HG03039 (cell line): ENCODE data around the gene APBA2.
"Not testable (repeated sequence)": the region's sequence is repeated elsewhere in the genome, so short reads cannot be mapped to it uniquely, and the experiment has no call there.

ENCODE experiments used
- ATAC-seq: cut with Tn5 transposase; IDR thresholded peaks from one replicate; pipeline ENCODE4 v1.9.1; 2021; ENCODE audit warnings: mild to moderate bottlenecking, moderate library complexity; ENCODE audit not compliant: unreplicated experiment

APBA2 gene

DNA sequence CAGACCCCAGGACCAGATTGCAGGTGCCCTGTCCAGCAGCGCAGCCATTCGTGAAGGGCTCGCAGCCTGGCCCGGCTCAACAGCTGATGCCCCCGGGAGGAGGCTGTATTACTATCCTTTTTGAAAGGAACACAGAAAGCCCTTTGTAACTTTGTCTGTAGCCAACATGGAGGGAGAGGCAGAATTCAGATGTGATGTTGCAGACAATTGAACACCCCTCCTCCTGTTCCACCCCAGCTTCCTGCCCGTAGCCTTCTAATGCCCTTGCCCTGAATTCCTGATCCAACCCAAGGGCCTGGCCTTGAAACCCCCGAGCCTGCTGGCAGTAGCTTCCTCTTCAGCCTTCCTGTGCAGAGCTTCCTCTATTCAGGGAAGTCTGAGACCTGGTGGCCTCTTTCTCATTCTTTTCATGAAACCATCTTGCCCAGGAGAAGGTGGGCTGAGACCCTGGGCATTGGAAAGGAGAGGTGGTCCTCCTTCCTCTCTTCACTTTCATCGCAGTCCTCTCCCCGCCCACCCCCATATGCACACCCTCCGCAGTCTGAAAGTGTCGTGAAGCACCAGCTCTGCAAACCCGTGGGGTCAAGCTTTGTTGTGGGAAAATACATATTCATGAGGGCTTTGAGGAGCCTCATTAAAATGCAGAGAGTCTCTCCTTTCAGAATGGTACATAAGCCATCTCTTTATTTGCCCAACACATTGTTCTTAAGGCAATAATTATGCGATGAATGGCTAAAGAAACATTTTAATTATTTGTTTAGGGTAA lies 109.2 kb downstream of the APBA2 start:
- no peak for ATAC-seq

DNA sequence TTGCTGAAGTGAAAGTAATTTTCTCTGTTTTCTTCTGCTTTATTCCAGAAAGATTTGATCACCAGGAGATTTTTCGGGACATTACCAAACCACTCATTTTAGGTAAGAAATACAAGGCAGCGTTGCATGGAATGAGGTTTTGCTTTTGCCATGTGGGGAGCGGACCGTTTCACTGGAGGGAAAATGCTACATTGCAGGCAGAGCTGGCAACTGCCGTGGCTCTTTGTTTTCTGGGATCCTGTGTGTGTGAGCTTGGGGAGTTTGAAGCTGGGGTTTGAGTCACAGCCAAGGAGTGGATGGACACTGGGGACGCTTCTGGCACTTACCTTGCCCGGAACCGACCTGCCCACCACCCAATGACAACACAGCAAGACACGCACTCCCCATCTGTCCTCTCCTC lies 109.9 kb downstream of the APBA2 start:
- no peak for ATAC-seq

DNA sequence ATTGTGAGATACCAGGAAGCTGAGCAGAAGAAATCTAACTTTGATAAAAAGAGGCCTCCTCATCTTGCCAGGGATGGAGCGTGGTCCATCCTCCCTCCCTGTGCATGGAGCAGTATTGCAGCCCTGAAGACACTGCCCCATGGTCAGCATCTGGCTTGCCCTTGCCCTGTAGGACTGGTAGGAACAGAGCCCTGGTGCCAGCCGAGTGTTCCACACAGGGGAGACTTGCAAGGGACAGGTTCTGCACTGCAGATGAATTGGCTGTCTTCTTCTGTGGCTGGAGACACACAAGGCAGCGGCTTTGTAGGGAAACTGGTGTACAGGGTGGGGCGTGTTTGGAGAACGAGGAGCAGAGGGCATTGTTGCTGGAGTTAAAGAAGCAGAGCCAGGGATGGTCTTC lies 110.5 kb downstream of the APBA2 start:
- ATAC-seq = no peak

DNA sequence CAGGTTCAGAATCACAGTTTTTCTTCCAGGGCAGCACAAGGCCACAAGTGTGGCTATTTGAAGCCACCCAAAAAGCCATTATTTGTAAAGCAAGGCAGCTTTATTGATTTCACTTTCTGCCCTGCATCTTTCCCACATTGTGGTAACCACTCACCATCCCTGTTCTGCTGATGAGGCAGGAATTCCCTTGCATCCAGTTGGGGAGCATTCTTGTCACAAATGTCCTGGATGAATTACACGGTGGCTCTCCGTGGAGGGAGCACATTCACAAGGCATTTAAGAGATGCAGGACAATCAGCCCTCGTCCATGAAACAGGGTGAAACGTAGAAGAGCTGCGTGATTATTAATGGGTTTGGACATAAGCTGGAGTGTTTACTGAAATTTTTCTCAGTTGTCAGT lies 111.2 kb downstream of the APBA2 start:
- ATAC-seq = no peak

DNA sequence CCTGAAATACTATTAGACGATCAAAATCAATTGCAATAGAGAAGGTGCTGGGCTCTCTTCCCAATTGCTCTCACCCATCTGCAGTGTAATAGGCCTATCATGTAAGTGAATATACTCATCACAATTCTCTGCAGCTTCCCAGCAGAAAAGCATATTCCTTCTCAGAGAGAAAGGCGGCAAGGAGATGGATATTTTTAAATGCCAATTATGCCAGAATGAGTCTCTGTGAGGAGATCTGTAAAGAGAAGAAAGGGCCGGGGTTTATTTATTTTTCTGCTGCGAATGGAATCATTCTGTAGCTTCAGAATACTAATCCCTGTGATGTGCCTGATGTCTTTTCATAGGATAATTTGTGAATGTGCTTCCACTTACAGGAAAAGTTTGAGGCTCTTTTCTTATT lies 112.0 kb downstream of the APBA2 start:
- no peak for ATAC-seq

DNA sequence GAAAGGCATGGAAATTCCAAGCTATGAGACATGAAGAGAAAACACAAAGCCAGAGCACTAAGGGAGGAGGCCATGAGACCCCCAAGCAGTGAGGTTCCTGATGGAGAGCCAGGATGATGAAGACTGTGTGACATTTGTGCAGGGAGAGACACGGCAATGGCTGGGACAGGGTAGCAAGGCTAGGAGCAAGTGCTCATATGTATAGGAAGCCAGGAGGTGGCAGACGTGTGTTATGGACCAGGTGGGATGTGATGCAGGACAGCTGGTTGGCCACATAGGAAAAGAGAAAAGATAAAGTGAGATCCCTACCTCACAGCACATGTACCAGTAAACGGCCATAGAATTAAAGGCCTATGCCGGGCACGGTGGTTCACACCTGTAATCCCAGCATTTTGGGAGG lies 112.7 kb downstream of the APBA2 start:
- ATAC-seq = no peak

DNA sequence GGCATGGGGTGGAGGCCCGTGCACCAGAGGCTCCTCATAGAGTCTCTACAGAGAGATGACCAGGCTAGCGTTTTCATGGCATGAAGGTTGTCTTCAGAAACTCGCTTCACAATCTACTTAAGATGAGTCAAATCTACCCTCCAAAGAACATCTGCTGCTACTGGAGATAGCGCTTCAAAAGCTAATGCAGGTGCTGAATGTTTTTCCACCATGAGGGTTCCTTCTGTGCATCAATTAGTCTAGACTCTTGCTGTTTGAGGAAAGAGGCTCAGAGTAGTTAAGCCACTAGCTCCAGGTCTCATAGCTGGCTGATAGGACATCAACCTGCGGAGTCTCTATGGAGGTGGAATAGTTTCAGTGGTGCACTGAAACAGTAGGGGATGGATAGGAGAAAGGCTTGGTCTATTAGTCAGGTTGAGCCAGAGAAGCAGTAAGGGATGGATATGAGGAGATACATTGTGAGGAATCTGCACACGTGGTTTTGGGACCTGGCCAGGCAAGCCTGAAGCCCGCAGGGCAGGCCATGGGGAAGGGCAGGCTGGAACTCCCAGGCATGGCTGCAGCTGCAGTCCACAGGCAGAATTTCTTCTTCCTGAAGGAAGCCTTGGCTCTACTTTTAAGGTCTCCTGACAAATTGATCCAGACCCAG lies 117.5 kb downstream of the APBA2 start:
- no peak for ATAC-seq

DNA sequence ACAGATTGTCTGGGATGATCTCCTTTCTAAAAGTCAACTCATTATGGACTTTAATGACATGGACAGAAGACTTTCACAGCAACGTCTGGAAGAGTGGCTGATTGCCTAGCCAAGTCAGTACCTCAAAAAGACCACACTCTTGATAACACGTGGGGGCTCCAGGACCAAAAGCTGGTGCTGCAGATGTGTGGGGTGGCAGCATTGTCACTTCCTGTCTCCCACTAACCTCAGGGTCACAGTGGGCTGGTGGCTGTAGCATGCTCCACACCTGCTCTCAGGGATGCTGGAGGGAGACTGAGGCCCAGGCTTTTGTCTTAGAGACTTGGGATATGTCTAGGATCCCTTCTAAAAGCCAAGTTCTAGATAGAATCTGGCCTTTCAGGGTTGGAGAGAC lies 118.1 kb downstream of the APBA2 start:
- no peak for ATAC-seq

DNA sequence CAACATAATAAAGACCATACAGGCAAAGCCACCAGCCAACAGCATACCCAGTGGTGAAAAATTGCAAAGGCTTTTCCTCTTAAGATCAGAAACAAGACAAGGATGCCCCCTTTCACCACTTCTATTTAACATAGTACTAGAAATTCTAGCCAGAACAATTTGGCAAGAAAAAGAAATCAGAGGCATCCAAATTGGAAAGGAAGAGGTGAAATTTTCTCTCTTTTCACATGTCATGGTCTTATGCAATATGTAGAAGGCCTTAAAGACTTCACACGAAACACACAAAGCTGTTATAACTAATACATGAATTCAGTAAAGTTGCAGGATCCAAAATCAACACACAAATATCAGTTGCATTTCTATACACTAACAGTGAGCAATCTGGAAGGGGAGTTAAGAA lies 120.2 kb downstream of the APBA2 start:
- no peak for ATAC-seq

DNA sequence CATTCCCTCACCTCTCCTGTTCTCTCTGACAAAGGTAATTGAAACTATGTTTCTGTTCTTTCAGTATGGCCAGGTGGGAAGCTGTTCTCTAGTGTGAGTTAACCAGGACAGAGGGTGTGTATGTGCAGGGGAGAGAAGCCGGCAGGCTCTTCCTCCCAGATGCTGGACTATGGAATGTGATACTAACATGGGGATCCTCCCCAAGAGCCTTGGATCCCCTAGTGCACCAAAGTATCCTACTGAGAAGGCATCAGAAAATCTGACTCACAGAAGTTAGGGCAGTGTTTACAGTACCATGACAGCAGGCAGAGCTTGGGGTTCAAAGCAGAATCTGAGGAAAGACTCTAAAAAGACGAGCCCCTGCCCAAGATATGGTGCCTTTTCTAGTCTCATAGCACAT lies 123.1 kb downstream of the APBA2 start:
- ATAC-seq = no peak

DNA sequence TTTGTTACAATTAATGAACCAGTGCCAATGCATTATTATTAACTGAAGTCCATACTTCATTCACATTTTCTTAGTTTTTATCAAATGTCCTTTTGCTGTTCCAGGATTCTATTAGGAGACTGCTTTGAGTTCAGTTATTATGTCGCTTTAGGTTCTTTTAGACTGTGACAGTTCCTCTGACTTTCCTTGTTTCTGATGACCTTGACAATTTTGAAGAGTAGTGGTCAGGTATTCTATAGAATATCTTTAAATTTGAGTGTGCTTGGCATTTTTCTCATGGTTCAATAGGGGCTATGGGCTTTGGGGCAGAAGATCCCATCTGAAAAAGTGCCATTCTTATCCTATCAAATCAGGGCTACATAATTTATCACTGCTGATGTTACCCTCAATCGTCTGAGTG lies 126.3 kb downstream of the APBA2 start:
- no peak for ATAC-seq

DNA sequence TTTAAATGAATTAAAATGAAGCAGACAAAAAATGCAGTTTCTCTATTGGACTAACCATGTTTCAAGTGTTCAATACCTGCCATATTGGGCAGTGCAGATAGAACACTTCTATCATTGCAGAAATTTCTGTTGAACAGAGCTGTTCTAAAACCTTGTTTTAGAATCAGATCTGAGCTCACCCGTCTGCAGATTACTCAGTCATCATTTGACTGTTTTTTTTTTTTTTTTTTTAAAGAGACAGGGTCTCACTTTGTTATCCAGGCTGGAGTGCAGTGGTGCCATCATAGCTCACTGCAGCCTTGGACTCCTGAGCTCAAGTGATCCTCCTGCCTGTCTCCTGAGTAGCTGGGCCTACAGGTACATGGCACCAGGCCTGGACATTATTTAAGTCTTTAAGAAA lies 128.7 kb downstream of the APBA2 start:
- ATAC-seq = no peak

DNA sequence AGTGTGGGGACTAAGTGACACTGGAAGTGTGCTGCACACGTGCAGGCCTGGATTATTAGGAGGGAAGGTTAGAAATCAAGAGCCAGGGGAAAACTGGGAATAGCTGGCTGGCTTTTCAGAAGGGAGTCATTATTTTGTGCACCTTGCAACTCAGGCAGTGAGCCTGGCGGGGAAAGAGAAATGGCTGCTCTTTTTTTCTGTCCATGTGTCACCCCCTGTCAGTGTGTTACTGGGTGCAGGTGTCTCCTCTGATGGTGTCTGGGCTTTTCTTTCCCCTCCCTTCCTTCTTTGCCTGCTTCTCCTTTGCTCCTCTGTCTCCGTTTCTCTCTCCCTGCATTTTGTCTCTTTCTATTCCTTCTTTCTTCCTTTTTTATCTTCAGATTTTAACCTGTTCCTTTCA lies 130.7 kb downstream of the APBA2 start:
- no peak for ATAC-seq

DNA sequence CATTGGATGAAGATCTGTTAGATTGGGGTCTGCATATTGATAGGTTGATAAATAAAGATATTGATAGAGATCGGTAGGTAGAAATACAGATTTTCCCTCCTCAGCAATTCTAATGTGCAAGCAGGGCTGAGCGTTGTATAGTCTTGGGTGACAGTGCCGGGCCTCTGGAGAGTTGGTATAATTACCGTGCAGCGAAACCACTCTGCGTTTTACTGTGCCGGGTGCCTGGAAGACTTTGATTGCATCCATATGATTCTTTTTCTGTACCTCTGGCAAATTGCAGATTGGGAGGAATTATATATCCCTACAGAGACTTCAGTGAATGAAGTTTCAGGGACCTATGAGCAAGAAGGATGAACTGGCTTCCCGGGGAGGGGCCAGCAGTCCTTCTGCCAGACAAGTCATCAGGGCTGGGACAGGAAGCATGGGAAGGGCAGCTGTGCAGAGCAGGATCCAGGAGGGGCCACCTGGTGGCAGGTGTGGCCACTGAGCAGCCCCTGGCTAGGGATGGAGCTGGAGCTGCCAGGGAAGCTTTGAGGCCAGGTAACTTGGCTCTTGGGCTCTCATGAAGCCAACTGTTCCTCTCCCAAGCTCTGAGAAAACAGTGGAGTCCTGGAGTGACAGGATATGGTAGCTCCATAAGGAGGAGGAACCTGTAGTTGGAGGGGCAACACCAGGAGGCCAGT lies 132.5 kb downstream of the APBA2 start:
- ATAC-seq = no peak

DNA sequence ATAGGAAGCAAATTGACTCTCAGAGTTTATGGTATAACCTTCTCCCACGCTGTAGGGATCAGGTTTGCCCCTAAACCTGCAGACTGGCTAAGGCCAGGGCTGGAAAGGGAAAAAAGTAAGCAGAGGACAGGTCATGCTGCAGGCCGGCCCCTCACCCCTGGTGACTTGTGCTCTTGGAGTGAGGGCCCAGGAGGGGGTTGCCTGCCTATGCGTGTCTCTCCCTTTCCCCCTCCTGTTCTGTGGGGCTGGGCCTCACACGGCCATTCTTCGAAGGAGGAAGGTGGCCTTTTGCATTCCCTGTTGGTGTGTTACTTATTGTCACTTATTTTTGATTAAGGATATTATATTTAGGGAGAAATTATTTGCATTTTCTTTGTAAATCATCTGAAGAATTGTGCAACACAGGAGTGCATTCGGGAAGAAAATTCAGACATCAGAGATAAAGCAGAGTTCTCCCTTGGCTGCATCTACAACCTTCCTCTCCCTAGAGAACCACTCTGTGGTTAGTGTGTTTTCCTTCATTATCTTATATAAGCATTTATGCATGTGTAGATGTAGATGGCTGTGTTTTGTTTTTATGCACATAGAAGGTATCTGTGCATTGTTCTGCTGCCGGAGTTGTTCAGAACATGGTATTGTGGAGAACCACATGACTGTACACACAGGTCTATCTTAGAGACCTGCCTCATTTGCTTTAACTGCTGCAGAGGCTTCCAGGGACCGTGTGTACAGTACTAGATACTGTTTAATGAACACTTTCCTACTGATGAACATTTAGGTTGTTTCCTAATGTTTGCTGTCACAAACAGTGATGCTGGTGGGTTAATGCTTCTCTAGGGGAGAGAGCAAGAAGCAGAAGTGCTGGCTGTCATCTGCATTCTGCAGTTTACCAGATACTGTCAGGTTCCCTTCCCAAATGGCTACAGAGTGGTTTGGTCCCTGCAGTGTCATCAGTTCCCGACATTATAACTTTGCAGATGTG lies 133.5 kb downstream of the APBA2 start:
- ATAC-seq = no peak

DNA sequence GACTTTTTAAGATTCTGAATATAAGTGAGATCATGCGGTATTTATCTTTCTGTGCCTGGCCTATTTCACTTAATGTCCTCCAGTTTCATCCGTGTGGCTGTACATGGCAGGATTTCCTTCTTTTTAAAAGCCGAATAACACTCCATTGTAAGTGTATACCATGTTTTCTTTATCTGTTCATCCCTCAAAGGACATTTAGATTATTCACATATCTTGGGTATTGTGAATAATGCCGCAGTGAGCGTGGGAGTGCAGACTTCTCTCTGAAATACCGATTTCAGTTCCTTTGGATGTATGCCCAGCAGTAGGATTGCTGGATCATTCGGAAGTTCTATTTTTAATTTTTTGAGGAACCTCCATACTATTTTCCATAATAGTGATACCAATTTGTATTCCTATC lies 136.1 kb downstream of the APBA2 start:
- ATAC-seq = no peak

DNA sequence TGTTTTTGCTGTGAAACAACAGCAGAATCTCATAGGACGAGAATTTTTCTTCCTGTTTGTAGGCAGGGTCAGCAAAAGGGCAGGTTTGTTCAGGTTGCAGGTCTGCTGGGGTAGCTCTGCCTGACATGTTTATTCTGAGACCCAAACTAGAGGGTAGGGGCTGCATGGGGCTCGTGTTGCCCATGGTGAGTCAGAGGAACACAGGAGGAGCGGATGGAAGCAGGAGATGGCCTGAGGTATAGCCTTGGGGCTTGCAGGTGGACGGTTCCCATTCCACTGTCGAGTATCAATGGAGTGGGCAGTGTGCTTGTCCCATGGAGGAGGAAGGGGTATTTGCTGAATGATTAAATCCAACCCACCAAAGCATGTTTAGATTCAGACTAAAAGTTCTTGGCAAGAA lies 138.9 kb downstream of the APBA2 start:
- ATAC-seq = no peak

DNA sequence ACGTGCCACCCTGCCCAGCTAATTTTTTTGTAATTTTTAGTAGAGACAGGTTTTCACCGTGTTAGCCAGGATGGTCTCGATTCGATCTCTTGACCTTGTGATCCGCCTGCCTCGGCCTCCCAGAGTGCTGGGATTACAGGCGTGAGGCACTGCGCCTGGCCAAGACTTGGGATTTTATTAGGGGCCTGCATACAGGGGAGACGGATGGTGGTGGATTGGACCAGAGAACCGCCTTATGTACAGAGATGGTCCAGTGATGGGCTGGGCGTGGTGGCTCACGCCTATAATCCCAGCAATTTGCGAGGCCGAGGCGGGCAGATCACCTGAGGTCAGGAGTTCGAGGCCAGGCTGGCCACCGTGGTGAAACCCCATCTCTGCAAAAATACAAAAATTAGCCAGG lies 139.6 kb downstream of the APBA2 start:
- ATAC-seq = not testable (repeated sequence)

DNA sequence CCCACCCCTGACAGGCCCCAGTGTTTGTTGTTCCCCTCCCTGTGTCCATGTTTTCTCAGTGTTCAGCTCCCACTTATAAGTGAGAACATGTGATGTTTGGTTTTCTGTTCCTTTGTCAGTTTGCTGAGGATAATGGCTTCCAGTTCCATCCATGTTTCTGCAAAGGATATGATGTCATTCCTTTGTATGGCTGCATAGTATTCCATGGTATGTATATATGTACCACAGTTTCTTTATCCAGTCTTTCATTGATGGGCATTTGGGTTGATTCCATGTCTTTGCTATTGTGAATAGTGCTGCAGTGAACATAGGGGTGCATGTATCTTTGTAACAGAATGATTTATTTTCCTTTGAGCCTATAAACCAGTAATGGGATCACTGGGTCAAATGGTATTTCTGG lies 142.4 kb downstream of the APBA2 start:
- not testable (repeated sequence) for ATAC-seq

DNA sequence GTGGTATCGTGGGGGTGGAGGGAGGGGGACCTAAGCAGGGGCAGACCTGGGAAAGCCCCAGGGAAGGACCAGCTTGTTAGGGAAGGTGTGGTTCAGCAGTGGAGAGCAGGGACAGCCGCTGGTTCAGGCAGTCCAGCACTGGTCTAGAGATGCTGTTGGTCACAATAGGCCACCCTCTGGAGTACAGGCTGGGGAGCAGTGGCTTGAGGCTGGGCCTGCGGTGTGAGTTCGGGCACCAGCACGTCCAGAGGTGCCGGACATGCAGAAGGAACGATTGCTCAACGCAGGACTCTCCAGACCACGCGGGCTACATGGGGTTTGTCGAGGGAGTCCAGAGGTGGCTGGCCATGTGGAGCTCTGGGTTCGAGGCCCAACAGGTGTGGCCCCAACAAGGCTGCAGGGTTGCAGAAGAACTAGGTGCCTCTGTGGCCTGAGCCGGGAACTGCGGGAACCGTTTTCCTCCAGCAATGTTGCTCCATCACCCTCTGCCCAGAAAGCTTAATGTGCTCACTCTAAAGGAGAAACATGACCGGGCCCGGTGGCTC lies 143.9 kb downstream of the APBA2 start:
- ATAC-seq = no peak
